Esophagus squamous epithelium (tissue), 5 donors: ENCODE measurements around the gene SLC13A4. TPM values are rescaled to one million over a fixed set of nuclear protein-coding genes. Genes with fewer than 3 reads are reported as not detected.
A peak's percentile ranks its signal among the peaks of the same experiment; 100 is the strongest.

Source experiments
- DNase-seq: peaks from one replicate; lab custom pipeline; 2025; lab: John Stamatoyannopoulos, UW
- H3K27ac ChIP-seq, 4 donors: fragments of 200-600 bp; sonication (generic); one replicate each; pipeline ENCODE4 v1.5.1; 2016 to 2019; ENCODE audit warnings: mild to moderate bottlenecking in 1 of 4
- H3K27me3 ChIP-seq, 4 donors: fragments of 200-600 bp; sonication (generic); 1 replicate in 3 of 4; 2 replicates in 1 of 4; pipeline versions ENCODE4 v1.5.1 to v1.6.0; 2017 to 2021; ENCODE audit warnings: antibody characterized with exemption in 1 of 4
- H3K36me3 ChIP-seq, 3 donors: fragments of 200-600 bp; sonication (generic); one replicate each; pipeline ENCODE4 v1.5.1; 2016 to 2019
- H3K4me1 ChIP-seq, 3 donors: fragments of 200-600 bp; sonication (generic); one replicate each; pipeline ENCODE4 v1.5.1; 2017 to 2019
- H3K4me3 ChIP-seq, 4 donors: fragments of 200-600 bp; sonication (generic); 1 replicate in 3 of 4; 2 replicates in 1 of 4; pipeline ENCODE4 v1.5.1; 2016 to 2019; ENCODE audit warnings: mild to moderate bottlenecking in 2 of 4, moderate library complexity in 1 of 4
- H3K9me3 ChIP-seq, 3 donors: fragments of 200-600 bp; sonication (generic); one replicate each; pipeline ENCODE4 v1.5.1; 2016 to 2019
- CTCF ChIP-seq, 6 experiments: fragments of 450-650 bp in 4 of 6; fragments of 200-600 bp in 2 of 6; sonication (generic) in 2 of 6; IDR thresholded peaks; one replicate each; pipeline ENCODE4 v1.5.1; 2016 to 2019; ENCODE audit warnings: antibody characterized with exemption in 6 of 6, mild to moderate bottlenecking in 4 of 6, moderate library complexity in 4 of 6
- POLR2A ChIP-seq, 4 donors: fragments of 450-650 bp; IDR thresholded peaks; one replicate each; pipeline ENCODE4 v1.6.1; 2017; ENCODE audit warnings: antibody characterized with exemption in 4 of 4, mild to moderate bottlenecking in 4 of 4, moderate library complexity in 3 of 4
- WGBS, 2 donors: methylation state at CpG; one replicate each; pipeline ENCODE4 v1.1.5; 2018; 5-methylcytosine and 5-hydroxymethylcytosine counted together
- intact Hi-C: fragments of 100-400 bp; cut with DNase I; formaldehyde crosslinking; loops from one replicate; pipeline ENCODE4 v1.15.0; 2022
- total RNA-seq, 4 donors: library from RNA; depleted of rRNA; stranded (reverse); fragments of >200 nt; gene quantifications; one replicate each; pipeline ENCODE4 v1.1.0, GENCODE V29; 2016
- donor health status: DM: yes; HTN: yes; CAD: no.

SLC13A4 gene
- total RNA-seq, 4 donors from 2014 or later: under 0.01 to 1.9 (median 1.5) TPM

GRCh38 chr7:135769005-135769802, 41.2 kb upstream of the SLC13A4 start:
- no peak for TF ChIP-seq CTCF (IDR thresholded peaks at IDR 0.05)
- TF ChIP-seq POLR2A (IDR thresholded peaks at IDR 0.05): no peak
- Histone ChIP-seq H3K27ac (peak overlapping the region; percentile 10 to 73 (median 62)), H3K4me1 (peaks cover 0 to 29% (median 5%) of the 10 kb centered on the region in 3 donors), H3K9me3 (no peaks in the 10 kb centered on the region), H3K36me3 (no peaks in the 10 kb centered on the region), H3K4me3 (no peak overlapping the region), H3K27me3 (peaks cover 0 to 3% (median 0%) of the 10 kb centered on the region in 4 donors)
- 54 to 74% methylated on average over 7 of the region's 7 CpGs for WGBS, 2 donors
- intact Hi-C loops: no loop called here
- no peak for DNase-seq

GRCh38 chr7:135768467-135768866, 40.5 kb upstream of the SLC13A4 start:
- Histone ChIP-seq H3K4me1 (peaks cover 0 to 22% (median 5%) of the 10 kb centered on the region in 3 donors), H3K27me3 (peaks cover 0 to 3% (median 0%) of the 10 kb centered on the region in 4 donors), H3K36me3 (no peaks in the 10 kb centered on the region), H3K9me3 (no peaks in the 10 kb centered on the region), H3K27ac (peak overlapping the region in 3 of 4 donors; percentile 57 to 73 (median 64)), H3K4me3 (no peak overlapping the region)
- intact Hi-C loops: no loop called here
- no peak for DNase-seq
- WGBS, 2 donors: 66 to 73% methylated on average over 4 of the region's 4 CpGs
- no peak for TF ChIP-seq POLR2A (IDR thresholded peaks at IDR 0.05)
- no peak for TF ChIP-seq CTCF (IDR thresholded peaks at IDR 0.05)

GRCh38 chr7:135768064-135768463, 40.1 kb upstream of the SLC13A4 start:
- intact Hi-C loops: no loop called here
- no peak for TF ChIP-seq POLR2A (IDR thresholded peaks at IDR 0.05)
- TF ChIP-seq CTCF (IDR thresholded peaks at IDR 0.05): no peak
- Histone ChIP-seq H3K27ac (peak overlapping the region in 1 of 4 donors; percentile 57), H3K4me3 (no peak overlapping the region), H3K36me3 (no peaks in the 10 kb centered on the region), H3K27me3 (peaks cover 0 to 3% (median 0%) of the 10 kb centered on the region in 4 donors), H3K4me1 (peaks cover 0 to 18% (median 5%) of the 10 kb centered on the region in 3 donors), H3K9me3 (no peaks in the 10 kb centered on the region)
- 76 to 88% methylated on average over 3 of the region's 3 CpGs for WGBS, 2 donors
- DNase-seq: no peak

GRCh38 chr7:135763261-135763660, 35.3 kb upstream of the SLC13A4 start:
- no peaks in the 10 kb centered on the region for H3K9me3 ChIP-seq
- peaks cover 5 to 24% (median 15%) of the 10 kb centered on the region in 3 donors for H3K4me1 ChIP-seq
- TF ChIP-seq POLR2A (IDR thresholded peaks at IDR 0.05) (no peak), CTCF (IDR thresholded peaks at IDR 0.05) (no peak)
- H3K27ac ChIP-seq: no peak overlapping the region
- no peak for DNase-seq
- 65 to 72% methylated on average over 2 of the region's 2 CpGs for WGBS, 2 donors
- H3K36me3 ChIP-seq: no peaks in the 10 kb centered on the region
- intact Hi-C loops: no loop called here
- no peaks in the 10 kb centered on the region for H3K27me3 ChIP-seq
- H3K4me3 ChIP-seq: no peak overlapping the region

GRCh38 chr7:135761751-135762488, 33.9 kb upstream of the SLC13A4 start:
- Histone ChIP-seq H3K9me3 (no peaks in the 10 kb centered on the region), H3K4me1 (peaks cover 5 to 25% (median 20%) of the 10 kb centered on the region in 3 donors), H3K27ac (peak overlapping the region; percentile 17 to 64 (median 44)), H3K36me3 (no peaks in the 10 kb centered on the region), H3K27me3 (no peaks in the 10 kb centered on the region), H3K4me3 (no peak overlapping the region)
- 24 to 43% methylated on average over 4 of the region's 10 CpGs for WGBS, 2 donors
- no peak for DNase-seq
- TF ChIP-seq CTCF (IDR thresholded peaks at IDR 0.05): no peak
- TF ChIP-seq POLR2A (IDR thresholded peaks at IDR 0.05): no peak
- intact Hi-C loops: no loop called here
